Smooth muscle cell (in vitro differentiated cells): ENCODE results near the gene FBLN5. TPM values are rescaled to one million over a fixed set of nuclear protein-coding genes. Genes with fewer than 3 reads are reported as not detected.

Experiments used
- DNase-seq: peaks from one replicate; lab custom pipeline; 2025; ENCODE audit not compliant: unreplicated experiment; lab: John Stamatoyannopoulos, UW
- H2AFZ ChIP-seq: fragments of 200-600 bp; sonication (generic); 2 replicates; pipeline ENCODE4 v1.6.0; 2016; ENCODE audit warnings: antibody characterized with exemption, low read depth, mild to moderate bottlenecking
- H3F3A ChIP-seq: fragments of 200-600 bp; sonication (generic); 2 replicates; pipeline ENCODE4 v1.6.0; 2017; ENCODE audit warnings: antibody characterized with exemption, low read depth
- H3K27ac ChIP-seq: fragments of 200-600 bp; sonication (generic); 2 replicates; pipeline ENCODE4 v1.5.1; 2016; ENCODE audit warnings: low read depth, mild to moderate bottlenecking
- H3K27me3 ChIP-seq: fragments of 200-600 bp; sonication (generic); 2 replicates; pipeline ENCODE4 v1.6.1; 2016; ENCODE audit warnings: low read depth, mild to moderate bottlenecking
- H3K36me3 ChIP-seq: fragments of 200-600 bp; sonication (generic); 2 replicates; pipeline ENCODE4 v1.5.1; 2016; ENCODE audit warnings: low read depth
- H3K4me1 ChIP-seq: fragments of 200-600 bp; sonication (generic); 2 replicates; pipeline ENCODE4 v1.5.1; 2016; ENCODE audit warnings: low read depth
- H3K4me2 ChIP-seq: fragments of 200-600 bp; sonication (generic); 2 replicates; pipeline ENCODE4 v1.6.0; 2016; ENCODE audit warnings: mild to moderate bottlenecking
- H3K4me3 ChIP-seq: fragments of 200-600 bp; sonication (generic); 2 replicates; pipeline ENCODE4 v1.5.1; 2016; ENCODE audit warnings: mild to moderate bottlenecking
- H3K79me2 ChIP-seq: fragments of 200-600 bp; sonication (generic); 2 replicates; pipeline ENCODE4 v1.6.0; 2016; ENCODE audit warnings: low read depth, mild to moderate bottlenecking
- H3K9ac ChIP-seq: fragments of 200-600 bp; sonication (generic); 2 replicates; pipeline ENCODE4 v1.6.0; 2016; ENCODE audit warnings: low read depth
- H3K9me3 ChIP-seq: fragments of 200-600 bp; sonication (generic); replicated peaks from 2 replicates; pipeline ENCODE4 v1.5.1; 2016; ENCODE audit warnings: low read depth
- H4K20me1 ChIP-seq: fragments of 200-600 bp; sonication (generic); 2 replicates; pipeline ENCODE4 v1.6.0; 2016; ENCODE audit warnings: low read depth
- WGBS: methylation state at CpG from one replicate; pipeline ENCODE4 v1.1.7; 2016; ENCODE audit warnings: low lambda C conversion rate; 5-methylcytosine and 5-hydroxymethylcytosine counted together
- polyA plus RNA-seq: library from polyadenylated mRNA; unstranded; fragments of >200 nt; fragmentation: Nextera tagmentation; extraction: Ambion mirVana; gene quantifications from 2 replicates; pipeline ENCODE4 v1.2.1, GENCODE V29; 2016
- total RNA-seq: library from RNA; depleted of rRNA; stranded (reverse); fragments of >200 nt; gene quantifications from 2 replicates; pipeline ENCODE4 v1.2.3, GENCODE V29; 2014
- TF ChIP-seq, protein P1 (sequence below): fragments of 200-600 bp; sonication (generic); IDR thresholded peaks from 2 replicates; pipeline ENCODE4 v1.5.1; 2017; ENCODE audit warnings: borderline replicate concordance, mild to moderate bottlenecking, antibody characterized with exemption; ENCODE audit not compliant: insufficient read depth, poor library complexity, severe bottlenecking

FBLN5 gene
- total and polyA plus RNA-seq, 2 experiments from 2014 or later = 109 to 154 TPM

GRCh38 chr14:91875525-91876286 lies 71.8 kb downstream of the FBLN5 start:
- Histone ChIP-seq H3K9ac (no peak overlapping the region), H3K27ac (no peak overlapping the region), H3K4me1 (no peaks in the 10 kb centered on the region), H3F3A (no peaks in the 10 kb centered on the region), H3K79me2 (no peaks in the 10 kb centered on the region), H3K9me3 (no peaks in the 10 kb centered on the region), H4K20me1 (no peaks in the 10 kb centered on the region), H2AFZ (no peak overlapping the region), H3K4me2 (no peak overlapping the region), H3K36me3 (no peaks in the 10 kb centered on the region), H3K27me3 (no peaks in the 10 kb centered on the region), H3K4me3 (no peak overlapping the region)
- WGBS = 53% methylated on average over 9 of the region's 9 CpGs
- TF ChIP-seq, protein P1, sequence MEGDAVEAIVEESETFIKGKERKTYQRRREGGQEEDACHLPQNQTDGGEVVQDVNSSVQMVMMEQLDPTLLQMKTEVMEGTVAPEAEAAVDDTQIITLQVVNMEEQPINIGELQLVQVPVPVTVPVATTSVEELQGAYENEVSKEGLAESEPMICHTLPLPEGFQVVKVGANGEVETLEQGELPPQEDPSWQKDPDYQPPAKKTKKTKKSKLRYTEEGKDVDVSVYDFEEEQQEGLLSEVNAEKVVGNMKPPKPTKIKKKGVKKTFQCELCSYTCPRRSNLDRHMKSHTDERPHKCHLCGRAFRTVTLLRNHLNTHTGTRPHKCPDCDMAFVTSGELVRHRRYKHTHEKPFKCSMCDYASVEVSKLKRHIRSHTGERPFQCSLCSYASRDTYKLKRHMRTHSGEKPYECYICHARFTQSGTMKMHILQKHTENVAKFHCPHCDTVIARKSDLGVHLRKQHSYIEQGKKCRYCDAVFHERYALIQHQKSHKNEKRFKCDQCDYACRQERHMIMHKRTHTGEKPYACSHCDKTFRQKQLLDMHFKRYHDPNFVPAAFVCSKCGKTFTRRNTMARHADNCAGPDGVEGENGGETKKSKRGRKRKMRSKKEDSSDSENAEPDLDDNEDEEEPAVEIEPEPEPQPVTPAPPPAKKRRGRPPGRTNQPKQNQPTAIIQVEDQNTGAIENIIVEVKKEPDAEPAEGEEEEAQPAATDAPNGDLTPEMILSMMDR = no peak
- no peak for DNase-seq

- no peak overlapping the region for H2AFZ ChIP-seq
- TF ChIP-seq, protein P1 = no peak
- no peaks in the 10 kb centered on the region for H3K4me1 ChIP-seq
- no peaks in the 10 kb centered on the region for H3K36me3 ChIP-seq
- no peak overlapping the region for H3K9ac ChIP-seq
- DNase-seq = no peak
- H3K4me2 ChIP-seq = no peak overlapping the region
- no peaks in the 10 kb centered on the region for H3K27me3 ChIP-seq
- H3K27ac ChIP-seq = no peak overlapping the region
- H3F3A ChIP-seq = no peaks in the 10 kb centered on the region
- no peak overlapping the region for H3K4me3 ChIP-seq
- no peaks in the 10 kb centered on the region for H3K9me3 ChIP-seq
- H3K79me2 ChIP-seq = no peaks in the 10 kb centered on the region
- no peaks in the 10 kb centered on the region for H4K20me1 ChIP-seq
- WGBS = 94% methylated on average over 15 of the region's 15 CpGs
Measured at GRCh38 chr14:91873471-91874415, 73.8 kb downstream of the FBLN5 start.

DNA sequence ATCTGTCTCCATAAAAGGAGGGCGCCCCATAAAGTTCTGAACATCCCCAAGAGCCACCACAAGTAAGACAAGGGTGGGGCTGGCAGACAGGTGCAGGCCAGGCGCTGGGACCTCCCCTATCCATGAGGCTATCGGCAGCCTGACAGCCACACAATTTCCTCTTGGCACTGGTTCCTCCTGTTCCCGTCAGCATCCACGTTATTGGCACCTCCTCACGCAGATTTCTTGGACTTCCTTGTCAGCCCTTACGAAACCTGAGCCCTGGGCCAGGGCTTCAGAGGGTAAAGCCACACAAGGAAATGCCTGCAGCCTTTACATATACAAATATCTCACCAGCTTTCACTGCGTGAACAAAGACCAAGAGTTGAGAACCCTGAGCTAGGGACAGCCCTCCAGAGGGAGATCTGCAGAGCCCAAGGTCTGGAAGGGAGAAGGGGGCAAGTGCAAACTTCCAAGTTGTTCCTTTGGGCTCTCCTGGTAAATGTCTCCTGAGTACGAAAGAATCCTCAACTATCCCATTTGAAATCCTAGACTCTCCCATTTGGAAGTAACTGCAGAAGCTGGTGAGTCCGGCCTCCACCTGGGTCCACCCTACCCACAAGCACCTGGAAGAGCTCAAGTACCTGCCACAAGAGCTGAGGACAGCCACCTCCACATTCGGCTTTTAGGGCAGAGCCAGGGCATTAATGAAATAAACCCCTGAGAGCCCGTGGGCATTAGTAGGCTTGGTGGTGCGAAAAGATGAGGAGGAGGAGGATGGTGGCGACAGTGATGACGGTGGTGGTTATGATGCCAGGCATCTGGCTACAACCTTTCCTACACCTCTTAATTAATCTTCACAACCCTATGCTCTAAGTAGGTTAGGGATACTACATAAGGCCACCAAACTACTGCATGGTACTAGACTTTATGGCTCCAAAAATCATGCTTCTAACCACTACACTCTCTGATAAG lies 74.7 kb downstream of the FBLN5 start:
- H3K79me2 ChIP-seq = no peaks in the 10 kb centered on the region
- no peaks in the 10 kb centered on the region for H3K36me3 ChIP-seq
- H2AFZ ChIP-seq = no peak overlapping the region
- H3K4me2 ChIP-seq = no peak overlapping the region
- TF ChIP-seq, protein P1 = no peak
- WGBS = 88% methylated on average over 15 of the region's 15 CpGs
- H3K9ac ChIP-seq = no peak overlapping the region
- no peaks in the 10 kb centered on the region for H3K27me3 ChIP-seq
- no peaks in the 10 kb centered on the region for H3K9me3 ChIP-seq
- H4K20me1 ChIP-seq = no peaks in the 10 kb centered on the region
- H3F3A ChIP-seq = no peaks in the 10 kb centered on the region
- H3K4me3 ChIP-seq = no peak overlapping the region
- no peak for DNase-seq
- no peaks in the 10 kb centered on the region for H3K4me1 ChIP-seq
- H3K27ac ChIP-seq = no peak overlapping the region
